Calu3 (cell line): Measurements from ENCODE around the gene TNRC18. TPM values are rescaled to one million over a fixed set of nuclear protein-coding genes. Genes with fewer than 3 reads are reported as not detected.

Source experiments
- BruUV-seq: library from RNA; stranded (reverse); fragments of 400-500 nt; replicated peaks from 2 replicates; lab custom pipeline; 2021; lab: Mats Ljungman, UMichigan
- CTCF ChIA-PET: fragments of 300-600 bp; sonication (Branson Sonifier 250); formaldehyde crosslinking; loops from one replicate; lab custom pipeline; 2022; ENCODE audit warnings: antibody characterized with exemption; lab: Charles Lee
- DNase-seq: peaks from one replicate; pipeline ENCODE4 v3.0.0; 2022
- H3K27ac Mint-ChIP-seq: one replicate; pipeline ENCODE4 v1.8.0; 2022; ENCODE audit warnings: mixed read lengths; ENCODE audit not compliant: unreplicated experiment
- H3K27me3 Mint-ChIP-seq: one replicate; pipeline ENCODE4 v1.8.0; 2022; ENCODE audit warnings: mixed read lengths; ENCODE audit not compliant: unreplicated experiment
- H3K36me3 Mint-ChIP-seq: one replicate; pipeline ENCODE4 v1.8.0; 2022; ENCODE audit warnings: mild to moderate bottlenecking, moderate library complexity, mixed read lengths; ENCODE audit not compliant: insufficient read depth, unreplicated experiment
- H3K4me1 Mint-ChIP-seq: one replicate; pipeline ENCODE4 v1.8.0; 2022; ENCODE audit warnings: mild to moderate bottlenecking, low read depth, mixed read lengths; ENCODE audit not compliant: unreplicated experiment
- H3K4me3 Mint-ChIP-seq: one replicate; pipeline ENCODE4 v1.8.0; 2022; ENCODE audit warnings: mild to moderate bottlenecking, low read depth, moderate library complexity, mixed read lengths; ENCODE audit not compliant: unreplicated experiment
- H3K9me3 Mint-ChIP-seq: one replicate; pipeline ENCODE4 v1.8.0; 2022; ENCODE audit warnings: low read depth, mixed read lengths; ENCODE audit not compliant: unreplicated experiment
- intact Hi-C: fragments of 100-400 bp; cut with micrococcal nuclease; formaldehyde crosslinking; loops from one replicate; pipeline ENCODE4 v1.10.0; 2022; ENCODE audit not compliant: unreplicated experiment
- total RNA-seq: library from RNA; stranded (reverse); gene quantifications from 2 replicates; pipeline ENCODE4 v1.2.3, GENCODE V29; 2022
- TF ChIP-seq, protein P1 (sequence below): fragments of 200-600 bp; IDR thresholded peaks from one replicate; pipeline ENCODE4 v1.8.0; 2022; ENCODE audit warnings: antibody characterized with exemption; ENCODE audit not compliant: unreplicated experiment

The TNRC18 gene
- total RNA-seq, 1 experiment from 2014 or later: 213 TPM

DNA sequence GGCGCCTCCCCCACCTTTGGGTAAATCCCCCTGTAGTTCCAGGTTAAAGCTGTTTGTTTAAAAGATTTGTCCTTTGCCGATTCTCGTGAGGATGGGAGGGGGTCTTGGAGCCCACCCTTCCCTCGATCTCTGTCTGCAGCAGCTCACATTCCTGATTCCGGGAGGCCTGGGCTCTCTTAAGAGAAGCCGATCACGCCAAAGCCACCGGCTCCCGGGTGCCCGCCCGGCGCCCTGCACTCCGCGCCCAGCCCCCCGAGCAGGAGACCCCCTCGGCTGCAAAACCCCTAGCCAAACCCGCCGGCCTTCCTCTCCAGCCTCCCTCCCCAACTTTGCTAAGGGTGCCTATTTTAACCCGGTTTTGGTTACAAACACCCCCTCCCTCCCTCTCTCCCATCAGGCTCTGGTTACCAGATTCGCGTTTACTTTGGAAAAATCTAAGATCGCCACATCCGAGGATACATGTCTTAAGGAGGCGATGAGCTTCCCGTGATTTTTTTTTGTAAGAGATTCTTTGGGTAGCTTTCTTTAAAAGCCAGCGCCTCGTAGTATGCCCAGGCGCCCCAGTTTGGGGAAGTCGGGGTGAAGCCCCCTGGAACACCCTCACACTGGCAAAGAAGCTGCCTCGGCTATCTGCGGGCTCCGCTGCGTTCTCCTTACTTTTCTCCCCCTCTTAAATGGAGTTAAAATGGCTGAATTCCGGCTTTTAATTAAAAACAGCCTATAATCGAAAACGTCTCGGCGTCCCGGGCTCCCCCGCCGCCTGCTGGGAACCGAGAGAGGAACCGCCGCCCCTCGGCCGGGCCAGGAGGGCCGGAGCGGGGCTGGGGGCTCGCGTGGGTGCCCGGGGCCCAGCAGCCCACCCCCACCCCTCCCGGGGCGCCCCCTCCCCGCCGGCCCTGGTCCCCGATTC is 983 bp downstream of the TNRC18 start:
- Mint-ChIP-seq H3K9me3 (no peaks in the 10 kb centered on the region), H3K27ac (peak overlapping the region; percentile 94), H3K4me3 (peak overlapping the region; percentile 99), H3K36me3 (peaks cover 100% of the 10 kb centered on the region), H3K4me1 (peaks cover 18% of the 10 kb centered on the region), H3K27me3 (no peaks in the 10 kb centered on the region)
- no TSS peak for BruUV-seq
- TF ChIP-seq, protein P1, sequence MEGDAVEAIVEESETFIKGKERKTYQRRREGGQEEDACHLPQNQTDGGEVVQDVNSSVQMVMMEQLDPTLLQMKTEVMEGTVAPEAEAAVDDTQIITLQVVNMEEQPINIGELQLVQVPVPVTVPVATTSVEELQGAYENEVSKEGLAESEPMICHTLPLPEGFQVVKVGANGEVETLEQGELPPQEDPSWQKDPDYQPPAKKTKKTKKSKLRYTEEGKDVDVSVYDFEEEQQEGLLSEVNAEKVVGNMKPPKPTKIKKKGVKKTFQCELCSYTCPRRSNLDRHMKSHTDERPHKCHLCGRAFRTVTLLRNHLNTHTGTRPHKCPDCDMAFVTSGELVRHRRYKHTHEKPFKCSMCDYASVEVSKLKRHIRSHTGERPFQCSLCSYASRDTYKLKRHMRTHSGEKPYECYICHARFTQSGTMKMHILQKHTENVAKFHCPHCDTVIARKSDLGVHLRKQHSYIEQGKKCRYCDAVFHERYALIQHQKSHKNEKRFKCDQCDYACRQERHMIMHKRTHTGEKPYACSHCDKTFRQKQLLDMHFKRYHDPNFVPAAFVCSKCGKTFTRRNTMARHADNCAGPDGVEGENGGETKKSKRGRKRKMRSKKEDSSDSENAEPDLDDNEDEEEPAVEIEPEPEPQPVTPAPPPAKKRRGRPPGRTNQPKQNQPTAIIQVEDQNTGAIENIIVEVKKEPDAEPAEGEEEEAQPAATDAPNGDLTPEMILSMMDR: no peak
- intact Hi-C loops: no loop called here
- CTCF ChIA-PET: interaction anchor here (0.6 to 5.1 kb wide), 6 partner anchors 13 to 862 kb away, joined by 3 to 46 read pairs (median 4); no protein-coding TSS in a partner anchor
- peak; percentile 27 for DNase-seq

DNA sequence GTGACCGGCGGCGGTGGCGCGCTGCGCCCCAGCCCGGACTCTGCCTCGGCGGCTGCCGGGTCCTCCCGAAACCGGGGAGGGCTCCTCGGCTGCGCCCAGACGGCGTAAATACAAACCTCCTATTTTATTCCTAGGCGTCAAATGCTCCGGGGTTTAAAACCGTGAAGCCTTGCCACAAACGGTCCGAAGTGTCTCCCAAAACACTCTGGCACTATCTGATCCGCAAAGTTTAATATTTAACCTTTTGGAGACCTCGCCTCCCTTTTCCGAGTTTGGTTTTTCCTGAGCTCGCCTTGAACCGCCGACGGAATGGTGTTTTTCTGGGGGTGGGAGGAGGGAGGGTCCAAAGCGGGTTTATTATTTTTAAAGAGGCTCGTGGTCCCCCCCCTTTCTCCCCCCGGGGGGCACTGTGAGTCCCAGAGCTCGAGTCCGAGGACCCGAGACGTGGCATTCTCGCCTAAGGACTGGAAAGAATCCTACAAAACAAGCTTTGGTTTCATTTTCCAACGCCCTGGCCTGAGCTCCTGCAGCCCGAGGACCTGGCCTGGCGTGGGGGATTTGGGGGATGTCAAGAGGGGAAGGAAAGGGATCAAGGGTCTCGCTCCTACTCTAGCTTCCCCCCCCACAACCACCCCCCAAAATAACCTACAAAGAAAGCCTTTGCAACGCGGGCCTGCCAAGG is 1.8 kb downstream of the TNRC18 start:
- intact Hi-C loops: no loop called here
- CTCF ChIA-PET: interaction anchor here (0.6 to 5.1 kb wide), 4 partner anchors 13 to 181 kb away, joined by 3 to 46 read pairs (median 4); no protein-coding TSS in a partner anchor
- H3K27me3 Mint-ChIP-seq: no peaks in the 10 kb centered on the region
- TF ChIP-seq, protein P1: no peak
- peaks cover 100% of the 10 kb centered on the region for H3K36me3 Mint-ChIP-seq
- DNase-seq: peak; percentile 70
- H3K27ac Mint-ChIP-seq: peak overlapping the region; percentile 94
- no peaks in the 10 kb centered on the region for H3K9me3 Mint-ChIP-seq
- H3K4me1 Mint-ChIP-seq: peaks cover 24% of the 10 kb centered on the region
- H3K4me3 Mint-ChIP-seq: peak overlapping the region; percentile 99
- no TSS peak for BruUV-seq

DNA sequence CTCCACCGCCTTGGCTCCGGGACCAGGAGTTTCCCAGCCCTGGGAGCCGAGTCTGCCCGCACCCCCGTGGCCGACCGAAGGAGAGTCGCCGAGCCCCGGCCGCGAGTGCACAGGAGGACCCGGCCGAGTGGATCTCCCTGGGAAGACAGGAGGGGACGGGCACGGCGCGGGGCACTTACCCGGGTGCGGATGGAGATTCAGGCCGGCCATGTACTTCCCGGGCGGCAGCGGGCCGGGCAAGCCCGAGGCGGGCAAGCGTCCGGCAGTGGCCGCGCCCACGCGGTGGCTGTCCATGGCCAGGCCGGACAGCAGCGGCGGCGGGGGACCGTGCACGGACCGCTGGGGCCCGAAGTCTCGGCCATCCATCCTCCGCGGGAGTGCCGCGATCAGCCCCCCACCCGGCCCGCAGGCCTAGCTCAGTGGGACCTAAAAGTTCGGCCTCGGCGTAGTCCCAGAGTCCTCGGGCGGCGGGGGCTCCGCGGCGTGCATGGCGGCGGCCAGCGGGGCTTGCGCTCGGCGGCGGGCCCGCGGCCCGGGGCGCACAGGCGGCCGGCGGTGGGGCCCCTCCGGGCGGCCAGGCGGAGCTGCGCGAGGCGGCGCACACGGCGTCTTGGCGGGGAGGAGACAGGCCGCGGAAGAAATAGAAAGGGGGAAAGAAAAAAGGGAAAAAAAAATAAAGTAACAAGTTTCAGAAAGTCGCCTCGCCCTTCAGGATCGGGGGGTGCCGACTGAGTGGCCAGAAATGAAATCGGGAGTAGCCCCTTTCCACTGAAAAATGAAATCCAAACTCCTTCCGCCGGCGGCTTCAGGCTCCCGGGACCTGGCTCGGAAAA is 2.5 kb downstream of the TNRC18 start:
- peak overlapping the region; percentile 99 for H3K4me3 Mint-ChIP-seq
- peaks cover 24% of the 10 kb centered on the region for H3K4me1 Mint-ChIP-seq
- DNase-seq: peak; percentile 47
- H3K9me3 Mint-ChIP-seq: no peaks in the 10 kb centered on the region
- BruUV-seq: TSS peak; percentile 42
- H3K27me3 Mint-ChIP-seq: no peaks in the 10 kb centered on the region
- intact Hi-C loops: no loop called here
- H3K36me3 Mint-ChIP-seq: peaks cover 99% of the 10 kb centered on the region
- TF ChIP-seq, protein P1: no peak
- CTCF ChIA-PET: interaction anchor here (0.6 to 5.1 kb wide), 2 partner anchors 25 to 576 kb away, joined by 3 to 46 read pairs; no protein-coding TSS in a partner anchor
- peak overlapping the region; percentile 94 for H3K27ac Mint-ChIP-seq
